HepG2 (cell line): ENCODE measurements around the gene ARL10. TPM values are rescaled to one million over a fixed set of nuclear protein-coding genes. Genes with fewer than 3 reads are reported as not detected.

Source experiments
- ATAC-seq: fragments of 200-7000 bp; cut with Tn5 transposase; 3 replicates; pipeline ENCODE4 v1.9.1; 2020; ENCODE audit warnings: mild to moderate bottlenecking, moderate library complexity
- BruUV-seq: library from RNA; stranded (reverse); fragments of 400-500 nt; replicated peaks from 2 replicates; lab custom pipeline; 2021; lab: Mats Ljungman, UMichigan
- CTCF ChIA-PET: fragments of 300-600 bp; formaldehyde crosslinking; extraction: SDS; loops from one replicate; lab custom pipeline; 2021; ENCODE audit warnings: low total read pairs, inconsistent platforms, low intra/inter-chr PET ratio; lab: Yijun Ruan, JAX
- POLR2A ChIA-PET: fragments of 350-600 bp; sonication (Branson Sonifier 250); formaldehyde crosslinking; loops from one replicate; lab custom pipeline; 2020; ENCODE audit warnings: antibody characterized with exemption, inconsistent platforms; lab: Yijun Ruan, JAX
- DNase-seq: peaks from one replicate; pipeline ENCODE4 v3.0.0-alpha.2; 2015; ENCODE audit warnings: low spot score
- FAIRE-seq: peaks from 3 replicates; lab custom pipeline; 2011; peaks lifted over from hg19 to GRCh38; lab: Jason Lieb, UNC
- H2AFZ ChIP-seq: one replicate; pipeline ENCODE4 v1.6.1; 2011; ENCODE audit warnings: low read length, inconsistent platforms
- H3K27ac ChIP-seq: fragments of 300-600 bp; 3 replicates; pipeline ENCODE4 v1.8.0; 2011; ENCODE audit warnings: mixed run types, mild to moderate bottlenecking, mixed read lengths, low read length, inconsistent platforms; ENCODE audit not compliant: insufficient read depth; ENCODE audit errors: extremely low read length
- H3K27me3 ChIP-seq, 2 experiments: fragments of 200-600 bp in 1 of 2; 2 replicates in 1 of 2; 3 replicates in 1 of 2; pipeline versions ENCODE4 v1.6.0 to v1.8.0; 2011; ENCODE audit warnings: low read length in 2 of 2, mild to moderate bottlenecking in 2 of 2, moderate library complexity in 2 of 2, inconsistent platforms in 1 of 2; ENCODE audit not compliant: insufficient read depth in 2 of 2, control insufficient read depth in 1 of 2
- H3K36me3 ChIP-seq, 2 experiments: fragments of 200-600 bp in 1 of 2; replicated peaks in 1 of 2; 2 replicates in 1 of 2; 3 replicates in 1 of 2; pipeline versions ENCODE4 v1.5.1 to v1.8.0; 2011; ENCODE audit warnings: low read length in 2 of 2, inconsistent platforms in 1 of 2; ENCODE audit not compliant: insufficient read depth in 2 of 2, control insufficient read depth in 1 of 2
- H3K4me1 ChIP-seq: 2 replicates; pipeline ENCODE4 v1.5.1; 2012; ENCODE audit warnings: low read length, inconsistent platforms; ENCODE audit not compliant: insufficient read depth
- H3K4me2 ChIP-seq: 2 replicates; pipeline ENCODE4 v1.6.0; 2011; ENCODE audit warnings: low read depth, low read length, inconsistent platforms
- H3K4me3 ChIP-seq, 3 experiments: fragments of 200-600 bp in 1 of 3; sonication (generic), shearing (Covaris generic) in 1 of 3; replicated peaks in 1 of 3; 2 replicates each; pipeline ENCODE4 v1.5.1; 2011 to 2016; ENCODE audit warnings: low read length in 3 of 3, inconsistent platforms in 2 of 3, low read depth in 2 of 3, mild to moderate bottlenecking in 2 of 3, control low read depth in 1 of 3, mixed read lengths in 1 of 3; ENCODE audit not compliant: insufficient read depth in 1 of 3
- H3K79me2 ChIP-seq: one replicate; pipeline ENCODE4 v1.6.1; 2011; ENCODE audit warnings: low read length, inconsistent platforms; ENCODE audit not compliant: insufficient read depth
- H3K9ac ChIP-seq: 2 replicates; pipeline ENCODE4 v1.6.0; 2011; ENCODE audit warnings: mild to moderate bottlenecking, low read depth, low read length, inconsistent platforms; ENCODE audit not compliant: insufficient read depth
- H3K9me3 ChIP-seq: 2 replicates; pipeline ENCODE4 v1.5.1; 2012; ENCODE audit warnings: mild to moderate bottlenecking, low read length
- H4K20me1 ChIP-seq: 2 replicates; pipeline ENCODE4 v1.6.0; 2011; ENCODE audit warnings: inconsistent platforms, mild to moderate bottlenecking, low read length, moderate library complexity; ENCODE audit not compliant: insufficient read depth
- EP300 ChIP-seq, 3 experiments: sonication (generic) in 1 of 3; formaldehyde crosslinking in 1 of 3; IDR thresholded peaks; 2 replicates each; pipeline versions ENCODE4 v1.5.1 to v1.6.1; 2011 to 2020; ENCODE audit warnings: low read depth in 2 of 3, low read length in 2 of 3, borderline replicate concordance in 1 of 3, improper control_type of control experiment in 1 of 3, mild to moderate bottlenecking in 1 of 3, missing genetic modification reagents in 1 of 3, moderate library complexity in 1 of 3
- FUBP1 ChIP-seq: sonication (generic); formaldehyde crosslinking; IDR thresholded peaks from 2 replicates; pipeline ENCODE4 v1.5.1; 2020; ENCODE audit warnings: missing genetic modification reagents, mild to moderate bottlenecking, borderline replicate concordance
- GMEB2 ChIP-seq: IDR thresholded peaks from 2 replicates; pipeline ENCODE4 v1.6.1; 2016; ENCODE audit warnings: missing biosample characterization, missing genetic modification reagents, low read depth
- IKZF1 ChIP-seq: fragments of 450-650 bp; IDR thresholded peaks from 2 replicates; pipeline ENCODE4 v1.7.1; 2016
- KDM5A ChIP-seq: fragments of 200-600 bp; sonication (generic); IDR thresholded peaks from 2 replicates; pipeline ENCODE4 v1.7.0; 2018; ENCODE audit warnings: antibody characterized with exemption, mild to moderate bottlenecking, low read length, borderline replicate concordance
- KLF15 ChIP-seq: sonication (generic); formaldehyde crosslinking; IDR thresholded peaks from 2 replicates; pipeline ENCODE4 v1.8.1; 2023; ENCODE audit warnings: borderline replicate concordance, mild to moderate bottlenecking, inconsistent platforms, missing genetic modification reagents, mixed read lengths
- SNAPC5 ChIP-seq: sonication (generic); formaldehyde crosslinking; IDR thresholded peaks from 2 replicates; pipeline ENCODE4 v1.8.1; 2023; ENCODE audit warnings: mild to moderate bottlenecking, missing genetic modification reagents, borderline replicate concordance
- STAG1 ChIP-seq: sonication (generic); formaldehyde crosslinking; IDR thresholded peaks from 2 replicates; pipeline ENCODE4 v1.4.0; 2020; ENCODE audit warnings: missing genetic modification reagents
- ZFAT ChIP-seq: sonication (generic); formaldehyde crosslinking; conservative IDR thresholded peaks from 2 replicates; pipeline ENCODE4 v1.8.1; 2023; ENCODE audit warnings: missing genetic modification reagents, inconsistent platforms
- ZNF225 ChIP-seq: sonication (generic); formaldehyde crosslinking; IDR thresholded peaks from 2 replicates; pipeline ENCODE4 v1.4.0; 2020; ENCODE audit warnings: mild to moderate bottlenecking, missing genetic modification reagents
- ZNF362 ChIP-seq: sonication (generic); formaldehyde crosslinking; IDR thresholded peaks from 2 replicates; pipeline ENCODE4 v1.4.0; 2020; ENCODE audit warnings: missing genetic modification reagents, mild to moderate bottlenecking, borderline replicate concordance
- ZNF547 ChIP-seq: sonication (generic); formaldehyde crosslinking; IDR thresholded peaks from 2 replicates; pipeline ENCODE4 v1.5.1; 2020; ENCODE audit warnings: mild to moderate bottlenecking, missing genetic modification reagents
- WGBS: methylation state at CpG from one replicate; pipeline ENCODE4 v1.1.6; 2017; ENCODE audit warnings: low lambda C conversion rate; 5-methylcytosine and 5-hydroxymethylcytosine counted together
- in situ Hi-C: cut with HindIII; loops from 2 replicates; pipeline ENCODE4 v1.10.0; 2017; ENCODE audit warnings: low pct_unique_long_range_greater_than_20kb; ENCODE audit not compliant: extremely low pct_ligation_motif_present
- intact Hi-C: fragments of 100-400 bp; cut with micrococcal nuclease; formaldehyde crosslinking; loops from one replicate; pipeline ENCODE4 v1.10.0; 2022; ENCODE audit not compliant: unreplicated experiment
- polyA plus RNA-seq, 8 experiments: library from polyadenylated mRNA; depleted of rRNA in 3 of 8; stranded (reverse) in 7 of 8; unstranded in 1 of 8; fragments of >200 nt; fragmentation: Illumina TruSeq in 4 of 8; extraction: Trizol in 4 of 8; gene quantifications; 2 replicates each; pipeline versions ENCODE4 v1.2.1 to v1.2.3, GENCODE V29; 2011 to 2016; ENCODE audit warnings: low read depth in 4 of 8, missing spikeins in 1 of 8, mixed read lengths in 1 of 8; ENCODE audit not compliant: insufficient read depth in 1 of 8
- total RNA-seq, 5 experiments: library from RNA; depleted of rRNA; stranded (reverse); fragments of >200 nt; fragmentation: Illumina TruSeq; extraction: Trizol; gene quantifications; 2 replicates each; pipeline ENCODE4 v1.2.3, GENCODE V29; 2016; ENCODE audit warnings: low read depth in 1 of 5
- TF ChIP-seq, protein P1 (sequence below): sonication (generic); formaldehyde crosslinking; IDR thresholded peaks from 2 replicates; pipeline ENCODE4 v1.4.0; 2020; ENCODE audit warnings: missing genetic modification reagents, borderline replicate concordance
- TF ChIP-seq, protein P2 (sequence below): sonication (generic); formaldehyde crosslinking; IDR thresholded peaks from 2 replicates; pipeline ENCODE4 v1.4.0; 2020; ENCODE audit warnings: mild to moderate bottlenecking, missing genetic modification reagents

ARL10 gene
- total and polyA plus RNA-seq, 2 of the 13 experiments (the other 11 are each of a cell fraction or from before 2014, with no cell fraction given), result 0.18 to 0.50 TPM

- no peak for TF ChIP-seq EP300 (IDR thresholded peaks at IDR 0.05; ENCODE audit: low read depth in 2 of 2, low read length in 2 of 2)
- no peak for TF ChIP-seq EP300 (CRISPR knock-in tag; IDR thresholded peaks at IDR 0.05; ENCODE audit: borderline replicate concordance)
- no peak for TF ChIP-seq ZNF547 (CRISPR knock-in tag)
- no peak for TF ChIP-seq SNAPC5 (CRISPR knock-in tag)
- TF ChIP-seq, protein P1, sequence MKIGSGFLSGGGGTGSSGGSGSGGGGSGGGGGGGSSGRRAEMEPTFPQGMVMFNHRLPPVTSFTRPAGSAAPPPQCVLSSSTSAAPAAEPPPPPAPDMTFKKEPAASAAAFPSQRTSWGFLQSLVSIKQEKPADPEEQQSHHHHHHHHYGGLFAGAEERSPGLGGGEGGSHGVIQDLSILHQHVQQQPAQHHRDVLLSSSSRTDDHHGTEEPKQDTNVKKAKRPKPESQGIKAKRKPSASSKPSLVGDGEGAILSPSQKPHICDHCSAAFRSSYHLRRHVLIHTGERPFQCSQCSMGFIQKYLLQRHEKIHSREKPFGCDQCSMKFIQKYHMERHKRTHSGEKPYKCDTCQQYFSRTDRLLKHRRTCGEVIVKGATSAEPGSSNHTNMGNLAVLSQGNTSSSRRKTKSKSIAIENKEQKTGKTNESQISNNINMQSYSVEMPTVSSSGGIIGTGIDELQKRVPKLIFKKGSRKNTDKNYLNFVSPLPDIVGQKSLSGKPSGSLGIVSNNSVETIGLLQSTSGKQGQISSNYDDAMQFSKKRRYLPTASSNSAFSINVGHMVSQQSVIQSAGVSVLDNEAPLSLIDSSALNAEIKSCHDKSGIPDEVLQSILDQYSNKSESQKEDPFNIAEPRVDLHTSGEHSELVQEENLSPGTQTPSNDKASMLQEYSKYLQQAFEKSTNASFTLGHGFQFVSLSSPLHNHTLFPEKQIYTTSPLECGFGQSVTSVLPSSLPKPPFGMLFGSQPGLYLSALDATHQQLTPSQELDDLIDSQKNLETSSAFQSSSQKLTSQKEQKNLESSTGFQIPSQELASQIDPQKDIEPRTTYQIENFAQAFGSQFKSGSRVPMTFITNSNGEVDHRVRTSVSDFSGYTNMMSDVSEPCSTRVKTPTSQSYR (CRISPR knock-in tag), result no peak
Observed at GRCh38 chr5:176426876-176427275, 61.6 kb downstream of the ARL10 start (continued).

DNA sequence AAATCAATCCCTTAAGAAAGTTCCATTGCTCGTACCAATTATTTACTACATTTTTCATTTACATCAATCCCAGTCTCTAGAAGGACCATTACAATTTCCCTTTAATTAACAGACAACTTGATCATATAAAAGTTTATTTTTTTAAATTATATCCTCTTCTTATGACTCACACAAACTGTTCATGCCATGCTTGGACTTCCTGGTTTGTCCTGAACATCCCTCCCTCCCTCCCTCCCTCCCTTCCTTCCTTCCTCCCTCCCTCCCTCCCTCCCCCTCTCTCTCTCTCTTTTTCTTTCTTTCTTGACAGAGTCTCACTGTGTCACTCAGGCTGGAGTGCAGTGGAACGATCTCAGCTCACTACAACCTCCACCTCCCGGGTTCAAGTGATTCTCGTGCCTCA, 62.7 kb downstream of the ARL10 start:
- ATAC-seq, result no peak
- intact Hi-C loops (no loop called here), in situ Hi-C loops (loop anchor here (25.0 kb wide), 1 partner anchor 566 kb away; the partner anchor contains the start of gene CPLX2)
- Histone ChIP-seq H3K9me3 (no peaks in the 10 kb centered on the region), H3K27ac (no peak overlapping the region), H4K20me1 (no peaks in the 10 kb centered on the region), H3K4me2 (no peak overlapping the region), H3K4me1 (peaks cover 31% of the 10 kb centered on the region), H3K36me3 (no peaks in the 10 kb centered on the region), H3K79me2 (no peaks in the 10 kb centered on the region), H3K4me3 (no peak overlapping the region), H3K9ac (no peak overlapping the region), H2AFZ (no peak overlapping the region), H3K27me3 (no peaks in the 10 kb centered on the region)
- ChIA-PET CTCF (no interaction called here), POLR2A (no interaction called here)
- DNase-seq, result no peak
- BruUV-seq, result no TSS peak
- WGBS, result 33% methylated on average over 4 of the region's 4 CpGs
- no peak for FAIRE-seq
- TF ChIP-seq STAG1, result no peak
- no peak for TF ChIP-seq KLF15
- TF ChIP-seq ZFAT (CRISPR knock-in tag), result no peak
- no peak for TF ChIP-seq GMEB2 (CRISPR knock-in tag)
- no peak for TF ChIP-seq IKZF1
- TF ChIP-seq KDM5A, result no peak
- TF ChIP-seq, protein P2, sequence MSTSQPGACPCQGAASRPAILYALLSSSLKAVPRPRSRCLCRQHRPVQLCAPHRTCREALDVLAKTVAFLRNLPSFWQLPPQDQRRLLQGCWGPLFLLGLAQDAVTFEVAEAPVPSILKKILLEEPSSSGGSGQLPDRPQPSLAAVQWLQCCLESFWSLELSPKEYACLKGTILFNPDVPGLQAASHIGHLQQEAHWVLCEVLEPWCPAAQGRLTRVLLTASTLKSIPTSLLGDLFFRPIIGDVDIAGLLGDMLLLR (CRISPR knock-in tag), result no peak
- TF ChIP-seq FUBP1 (CRISPR knock-in tag), result no peak
- TF ChIP-seq ZNF362 (CRISPR knock-in tag), result no peak
- TF ChIP-seq ZNF225 (CRISPR knock-in tag), result no peak
